IMR-90 (cell line): ENCODE data around the gene CYB561D1. TPM values are rescaled to one million over a fixed set of nuclear protein-coding genes. Genes with fewer than 3 reads are reported as not detected.

Experiments
- CEBPB ChIP-seq: IDR thresholded peaks from 2 replicates; pipeline ENCODE4 v1.6.1; 2012; ENCODE audit warnings: low read depth, low read length, improper control_type of control experiment
- polyA plus RNA-seq, 3 experiments: library from polyadenylated mRNA; depleted of rRNA; stranded (reverse); fragments of >200 nt; gene quantifications; 2 replicates each; pipeline ENCODE4 v1.2.3, GENCODE V29; 2012; ENCODE audit warnings: low replicate concordance in 1 of 3
- total RNA-seq: library from RNA; depleted of rRNA; stranded (reverse); fragments of >200 nt; gene quantifications from 2 replicates; pipeline ENCODE4 v1.2.3, GENCODE V29; 2012
- TF ChIP-seq, protein P1 (sequence below): conservative IDR thresholded peaks from 2 replicates; pipeline ENCODE4 v1.5.1; 2012; ENCODE audit warnings: mild to moderate bottlenecking, low read depth, low read length, improper control_type of control experiment

CYB561D1 gene
- total and polyA plus RNA-seq, 2 of the 4 experiments (the other 2 are of a cell fraction) = 5.7 to 8.1 TPM

- TF ChIP-seq, protein P1, sequence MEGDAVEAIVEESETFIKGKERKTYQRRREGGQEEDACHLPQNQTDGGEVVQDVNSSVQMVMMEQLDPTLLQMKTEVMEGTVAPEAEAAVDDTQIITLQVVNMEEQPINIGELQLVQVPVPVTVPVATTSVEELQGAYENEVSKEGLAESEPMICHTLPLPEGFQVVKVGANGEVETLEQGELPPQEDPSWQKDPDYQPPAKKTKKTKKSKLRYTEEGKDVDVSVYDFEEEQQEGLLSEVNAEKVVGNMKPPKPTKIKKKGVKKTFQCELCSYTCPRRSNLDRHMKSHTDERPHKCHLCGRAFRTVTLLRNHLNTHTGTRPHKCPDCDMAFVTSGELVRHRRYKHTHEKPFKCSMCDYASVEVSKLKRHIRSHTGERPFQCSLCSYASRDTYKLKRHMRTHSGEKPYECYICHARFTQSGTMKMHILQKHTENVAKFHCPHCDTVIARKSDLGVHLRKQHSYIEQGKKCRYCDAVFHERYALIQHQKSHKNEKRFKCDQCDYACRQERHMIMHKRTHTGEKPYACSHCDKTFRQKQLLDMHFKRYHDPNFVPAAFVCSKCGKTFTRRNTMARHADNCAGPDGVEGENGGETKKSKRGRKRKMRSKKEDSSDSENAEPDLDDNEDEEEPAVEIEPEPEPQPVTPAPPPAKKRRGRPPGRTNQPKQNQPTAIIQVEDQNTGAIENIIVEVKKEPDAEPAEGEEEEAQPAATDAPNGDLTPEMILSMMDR = no peak
- TF ChIP-seq CEBPB = no peak
Measured at GRCh38 chr1:109509176-109510134, 15.6 kb downstream of the CYB561D1 start, which contains the start of gene AMIGO1 (continued).
